IPS-NIHi7 (cell line): ENCODE measurements around the gene KREMEN1.

Experiments
- DNase-seq: peaks from one replicate; pipeline ENCODE4 v3.0.0; 2012; ENCODE audit warnings: mixed read lengths; ENCODE audit errors: extremely low spot score

KREMEN1 gene

GRCh38 chr22:29048822-29049654 lies 23.8 kb upstream of the KREMEN1 start:
- no peak for DNase-seq

GRCh38 chr22:29049655-29050263 lies 23.1 kb upstream of the KREMEN1 start:
- DNase-seq: no peak

GRCh38 chr22:29050457-29050856 lies 22.4 kb upstream of the KREMEN1 start:
- DNase-seq: no peak

GRCh38 chr22:29053048-29053702 lies 19.7 kb upstream of the KREMEN1 start:
- no peak for DNase-seq

- DNase-seq: no peak
These were observed 18.5 kb upstream of the KREMEN1 start for GRCh38 chr22:29054251-29054767.

- no peak for DNase-seq
These were observed 17.5 kb upstream of the KREMEN1 start for GRCh38 chr22:29055192-29055830.

- DNase-seq: no peak
These were observed 16.4 kb upstream of the KREMEN1 start for GRCh38 chr22:29056472-29056871.

- no peak for DNase-seq
These were observed 12.5 kb upstream of the KREMEN1 start for GRCh38 chr22:29060251-29060869.

GRCh38 chr22:29060931-29061330 lies 11.9 kb upstream of the KREMEN1 start:
- DNase-seq: no peak

GRCh38 chr22:29061773-29062172 lies 11.1 kb upstream of the KREMEN1 start, which contains the start of gene C22orf31:
TSS of gene C22orf31 (minus strand) at chr22:29061831. CDS start at chr22:29061792, 39 bp downstream.
- no peak for DNase-seq

GRCh38 chr22:29062286-29062821 lies 10.5 kb upstream of the KREMEN1 start:
- no peak for DNase-seq

- DNase-seq: no peak
These were observed 7.2 kb upstream of the KREMEN1 start for GRCh38 chr22:29065468-29066190.

- no peak for DNase-seq
These were observed 3.4 kb upstream of the KREMEN1 start for GRCh38 chr22:29069463-29069862.

- no peak for DNase-seq
These were observed 2.3 kb upstream of the KREMEN1 start for GRCh38 chr22:29070490-29070889.

GRCh38 chr22:29071261-29072045 lies 1.4 kb upstream of the KREMEN1 start:
- peak; percentile 65 for DNase-seq

GRCh38 chr22:29072193-29072978 lies 449 bp upstream of the KREMEN1 start:
- DNase-seq: peak; percentile 97

- DNase-seq: peak; percentile 73
These were observed 912 bp downstream of the KREMEN1 start for GRCh38 chr22:29073618-29074275.

- no peak for DNase-seq
These were observed 1.5 kb downstream of the KREMEN1 start for GRCh38 chr22:29074276-29074772.
